ENCODE results near the gene CELA2B.
A peak's percentile ranks its signal among the peaks of the same experiment; 100 is the strongest.

CELA2B gene

DNA sequence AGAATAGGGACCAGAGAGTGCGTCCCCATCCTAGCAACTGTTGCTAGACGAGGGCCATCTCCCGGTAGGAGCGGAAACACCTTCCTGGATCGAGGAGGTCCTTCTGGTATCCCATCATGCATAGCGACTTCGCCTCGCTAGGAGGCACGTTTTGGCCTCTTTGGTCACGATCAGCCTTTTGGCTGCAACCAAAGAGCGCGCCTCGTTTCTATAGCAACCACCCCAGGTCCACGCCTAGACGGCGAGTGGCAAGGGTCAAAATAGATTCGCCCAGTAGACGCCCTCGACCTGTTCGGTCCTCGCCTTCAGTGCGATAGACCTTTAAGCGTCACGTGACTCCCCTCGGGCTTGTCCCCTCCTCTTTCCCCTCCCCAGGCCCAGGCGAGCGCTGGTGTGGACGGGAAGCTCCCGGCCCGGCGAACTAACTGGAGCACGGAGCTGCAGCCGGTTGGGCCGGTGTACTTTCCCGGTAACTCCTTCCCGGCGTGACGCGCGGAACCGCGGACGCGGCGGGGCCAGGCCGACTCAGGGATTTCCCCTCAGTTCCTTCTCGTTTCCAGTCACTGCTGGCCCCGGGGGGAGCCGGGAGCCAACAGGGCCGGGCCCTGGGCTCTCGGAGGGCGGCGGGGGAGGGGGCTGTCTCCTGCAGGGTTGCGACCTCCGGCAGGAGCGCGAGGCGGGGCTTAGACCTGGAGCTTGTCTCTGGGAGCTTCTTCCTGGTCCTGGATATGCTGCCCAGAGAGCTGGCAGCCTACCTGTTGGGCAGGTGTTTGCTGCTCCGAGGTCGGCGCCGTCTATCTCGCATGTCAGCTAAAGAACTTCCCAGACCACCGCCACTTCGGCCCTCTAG is 50.8 kb downstream of the CELA2B start, which contains the start of gene DNAJC16:
DNAJC16 (plus strand) TSS at position 359 of the 850 bp plus-strand sequence. CDS start 2,258 bp downstream, outside the sequence.
- DNase-seq = peak; percentile 99

- DNase-seq = no peak
Observed at GRCh38 chr1:15531003-15531402, 55.1 kb downstream of the CELA2B start.

GRCh38 chr1:15531682-15532081 is 55.8 kb downstream of the CELA2B start:
- DNase-seq = no peak

- DNase-seq = no peak
Observed at GRCh38 chr1:15538771-15539170, 62.9 kb downstream of the CELA2B start.

DNA sequence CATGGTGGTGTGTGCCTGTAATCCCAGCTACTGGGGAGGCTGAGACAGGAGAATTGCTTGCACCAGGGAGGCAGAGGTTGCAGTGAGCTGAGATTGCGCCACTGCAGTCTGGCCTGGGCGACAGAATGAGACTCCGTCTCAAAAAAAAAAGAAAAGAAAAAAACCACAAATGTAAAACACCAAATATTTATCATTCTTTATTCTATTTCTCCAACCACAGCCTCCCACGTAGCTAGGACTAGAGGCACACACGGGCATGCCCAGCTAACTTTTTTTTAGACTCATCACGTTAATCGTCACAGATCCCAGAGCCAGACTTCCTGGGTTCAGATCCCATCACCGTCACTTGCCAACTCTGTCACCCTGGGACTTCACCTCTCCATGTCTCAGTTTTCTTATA is 64.3 kb downstream of the CELA2B start:
- no peak for DNase-seq

Data from CD4-positive, alpha-beta T cell treated with Interleukin-21 for 1 hour (primary cell).